Stimulated activated CD4-positive, alpha-beta T cell treated with anti-CD3 and anti-CD28 coated beads, Interleukin-15, amount 100 ng/mL, for 48 hours (primary cell): ENCODE measurements around the gene PAFAH1B1.
A peak's percentile ranks its signal among the peaks of the same experiment; 100 is the strongest.

Experiments used
- DNase-seq, 2 donors: peaks; one replicate each; pipeline ENCODE4 v3.0.0-alpha.2; 2020; ENCODE audit warnings: low read depth in 2 of 2

Gene PAFAH1B1

GRCh38 chr17:2719861-2720260 lies 126.4 kb downstream of the PAFAH1B1 start:
- no peak for DNase-seq

- no peak for DNase-seq
These were observed 128.1 kb downstream of the PAFAH1B1 start for GRCh38 chr17:2721603-2722002.

GRCh38 chr17:2722611-2723010 lies 129.2 kb downstream of the PAFAH1B1 start:
- no peak for DNase-seq

- no peak for DNase-seq
These were observed 130.1 kb downstream of the PAFAH1B1 start for GRCh38 chr17:2723505-2723996.

GRCh38 chr17:2723997-2724783 lies 130.7 kb downstream of the PAFAH1B1 start:
- no peak for DNase-seq

GRCh38 chr17:2724784-2725164 lies 131.3 kb downstream of the PAFAH1B1 start:
- DNase-seq, result peak in 1 of 2 donors; percentile 27

- DNase-seq, result no peak
These were observed 137.4 kb downstream of the PAFAH1B1 start for GRCh38 chr17:2730764-2731353.

- no peak for DNase-seq
These were observed 138.4 kb downstream of the PAFAH1B1 start for GRCh38 chr17:2731807-2732206.

- DNase-seq, result no peak
These were observed 141.5 kb downstream of the PAFAH1B1 start for GRCh38 chr17:2734939-2735338.
